Measurements from ENCODE around the gene CNOT10.

CNOT10 gene

GRCh38 chr3:32819551-32820348 is 134.8 kb downstream of the CNOT10 start:
- no peak for DNase-seq

DNA sequence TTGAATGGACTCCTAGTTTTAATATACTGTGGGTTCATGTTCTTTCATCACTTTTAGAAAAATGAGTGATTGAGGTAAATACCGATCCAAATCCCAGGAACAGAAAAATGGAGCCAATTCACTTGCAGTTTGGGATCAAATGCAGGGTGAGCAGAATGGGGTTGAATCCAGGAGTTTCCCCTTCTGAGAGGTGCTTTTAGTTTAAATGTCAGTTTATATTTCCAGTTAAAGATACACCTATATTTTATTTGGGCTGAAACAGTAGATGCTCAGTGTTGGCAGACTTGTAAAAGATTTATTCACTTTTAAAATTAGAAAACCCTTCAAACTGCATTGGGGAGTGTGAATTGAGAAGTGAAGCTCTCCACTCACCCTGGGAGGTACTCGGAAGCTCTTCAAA is 135.4 kb downstream of the CNOT10 start:
- no peak for DNase-seq

DNA sequence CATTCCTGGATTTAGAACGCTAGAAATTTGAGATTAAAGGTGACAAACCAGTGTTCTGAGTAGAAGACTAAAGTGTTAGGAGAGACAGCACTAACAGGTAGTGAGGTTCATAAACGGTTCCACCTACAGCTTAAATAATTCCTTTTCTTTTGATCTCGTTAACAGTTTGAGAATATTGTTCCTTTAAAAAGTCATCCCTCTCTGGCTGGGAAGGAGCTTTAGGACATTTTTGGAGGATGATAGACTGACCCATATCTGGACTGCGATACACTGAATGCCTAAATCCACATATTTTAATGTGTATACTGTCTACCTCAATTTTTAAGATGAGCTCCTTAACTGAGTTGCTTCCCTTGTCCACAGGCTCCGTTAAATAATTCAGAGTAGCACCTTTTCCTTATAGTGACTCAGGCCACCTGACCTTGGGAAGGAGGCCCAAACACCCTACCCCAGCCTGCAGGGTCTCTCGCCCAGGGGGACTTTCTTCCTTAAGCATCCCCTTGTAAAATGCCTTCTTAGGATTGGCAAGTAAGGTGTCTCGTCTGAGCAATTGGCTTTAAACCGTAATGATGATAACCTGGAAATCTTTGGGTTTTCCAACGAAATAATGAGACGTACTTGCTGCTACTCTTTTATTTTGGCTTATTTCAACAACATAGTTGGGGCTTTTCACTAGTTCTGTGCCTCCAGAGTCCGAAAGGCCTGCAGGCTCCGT is 136.1 kb downstream of the CNOT10 start:
- DNase-seq, result no peak

DNA sequence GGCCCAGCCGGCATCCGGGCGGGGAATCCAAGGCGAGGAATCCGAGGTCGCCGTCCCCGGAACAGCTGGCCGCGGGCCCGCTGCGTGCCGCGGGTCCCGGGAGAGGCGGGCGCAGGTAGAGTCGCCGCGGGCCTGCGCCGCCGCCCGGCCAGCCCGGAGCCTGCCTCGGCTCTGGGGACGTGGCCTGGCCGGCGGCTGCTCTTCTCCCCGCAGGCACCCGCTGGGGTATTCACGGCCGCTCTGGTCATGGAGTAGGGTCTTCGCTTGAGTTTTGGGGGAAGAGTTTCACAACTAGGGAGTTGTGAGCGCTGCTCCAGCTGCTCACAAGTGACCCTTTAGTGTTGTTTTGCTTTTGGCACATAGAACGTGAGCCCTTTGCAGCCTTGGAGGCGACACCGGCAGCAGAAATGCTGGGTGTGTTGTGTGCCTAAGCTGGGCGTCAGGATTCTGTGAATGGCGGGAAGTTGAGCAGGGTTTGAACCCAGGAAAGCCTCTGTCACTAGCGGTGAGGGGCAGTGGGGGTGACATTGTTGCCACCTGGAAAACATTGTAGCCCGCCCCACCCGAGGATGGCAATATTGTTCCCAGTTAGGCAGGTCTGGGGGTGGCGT is 136.8 kb downstream of the CNOT10 start:
- no peak for DNase-seq

DNA sequence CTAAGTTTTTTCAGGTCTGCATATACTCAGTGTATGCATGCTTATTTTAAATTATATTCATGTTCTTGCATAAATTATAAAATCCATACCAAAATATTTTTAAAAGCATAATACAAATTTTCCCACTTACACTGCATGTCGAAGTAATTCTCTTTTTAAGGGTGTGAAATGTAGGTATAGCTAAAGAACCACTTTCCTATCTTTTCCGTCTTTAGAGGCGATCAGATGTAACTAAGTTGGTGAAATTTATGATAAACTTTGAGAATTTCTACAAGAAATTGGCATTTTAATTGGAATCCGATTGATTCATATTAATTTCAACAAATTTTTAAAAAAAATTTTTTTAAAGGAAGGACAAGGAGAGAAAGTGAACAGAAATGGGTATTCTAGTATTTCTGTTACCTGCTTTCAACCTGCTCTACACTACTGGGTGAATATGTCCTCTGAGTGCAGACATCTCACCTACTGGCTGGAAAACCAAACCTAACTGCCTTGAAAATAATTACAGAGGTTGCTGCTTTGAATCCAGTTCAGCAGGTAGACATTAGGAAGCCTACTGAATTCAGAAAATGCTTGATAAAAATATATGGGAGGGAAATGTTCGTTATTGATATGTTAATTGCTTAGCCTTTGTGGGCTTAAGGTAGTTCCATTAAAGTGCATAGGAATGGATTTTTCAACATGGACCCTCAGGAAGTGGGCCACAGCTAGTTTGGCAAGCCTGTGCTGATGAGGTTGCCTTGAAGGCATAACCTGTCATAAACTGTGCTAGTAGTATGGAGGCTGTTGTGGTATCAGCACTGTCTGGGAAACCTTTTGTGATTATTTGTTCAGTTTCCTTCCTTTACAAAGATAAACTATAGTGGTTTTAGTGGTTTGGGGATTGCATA is 137.9 kb downstream of the CNOT10 start:
- DNase-seq, result no peak

All from NCI-H2171 treated with DMSO at 0.1 percent for 48 hours (cell line).